SH-SY5Y (cell line): ENCODE results near the gene GLTPD2.

Experiments used
- GATA2 ChIP-seq: IDR thresholded peaks from 2 replicates; pipeline ENCODE4 v1.6.1; 2011; ENCODE audit warnings: mild to moderate bottlenecking, low read depth, low read length
- GATA3 ChIP-seq: IDR thresholded peaks from 2 replicates; pipeline ENCODE4 v1.6.1; 2011; ENCODE audit warnings: low read depth, mild to moderate bottlenecking, low read length, moderate library complexity

DNA sequence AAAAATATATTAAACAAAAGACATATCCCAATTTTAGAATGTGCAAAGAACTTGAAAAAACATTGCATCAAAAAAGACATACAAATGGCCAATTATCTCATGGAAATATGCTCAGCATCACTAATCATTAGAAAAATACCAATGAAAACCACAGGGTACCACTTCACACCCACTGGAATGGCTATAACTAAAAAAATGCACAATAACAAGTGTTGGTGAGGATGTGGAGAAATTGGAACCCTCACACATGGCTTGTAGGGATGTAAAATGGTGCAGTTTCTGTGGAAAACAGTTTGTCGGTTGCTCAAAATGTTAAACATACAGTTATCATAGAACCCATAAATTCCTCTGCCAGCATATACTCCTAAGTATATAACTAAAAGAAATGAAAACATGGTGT lies 6.4 kb downstream of the GLTPD2 start:
- no peak for TF ChIP-seq GATA2
- TF ChIP-seq GATA3 = no peak
